HG03175 (cell line): ENCODE measurements around the gene WRAP73.

Experiments used
- ATAC-seq: cut with Tn5 transposase; IDR thresholded peaks from one replicate; pipeline ENCODE4 v1.9.1; 2021; ENCODE audit warnings: mild to moderate bottlenecking, moderate library complexity; ENCODE audit not compliant: unreplicated experiment

Gene WRAP73

DNA sequence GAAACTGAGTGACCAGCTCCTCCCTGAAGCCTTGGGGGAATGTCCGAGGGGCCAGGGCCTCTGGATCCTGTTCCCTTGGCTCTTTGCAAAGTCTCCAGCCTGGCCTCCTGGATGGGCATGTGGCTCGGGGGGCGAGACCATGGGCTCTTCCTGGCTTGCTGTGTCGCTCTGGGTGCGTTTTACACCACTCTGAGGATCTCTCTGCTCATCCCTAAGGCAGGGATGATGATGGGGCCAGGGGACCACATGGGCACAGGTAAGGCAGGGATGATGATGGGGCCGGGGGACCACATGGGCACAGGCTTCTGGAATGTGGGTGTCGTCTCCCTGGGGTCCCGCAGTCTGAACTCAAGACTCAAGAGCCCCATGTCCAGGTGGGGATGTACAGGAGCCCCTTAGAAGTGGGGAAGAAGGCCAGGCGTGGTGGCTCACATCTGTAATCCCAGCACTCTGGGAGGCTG, 20.1 kb upstream of the WRAP73 start:
- no peak for ATAC-seq

DNA sequence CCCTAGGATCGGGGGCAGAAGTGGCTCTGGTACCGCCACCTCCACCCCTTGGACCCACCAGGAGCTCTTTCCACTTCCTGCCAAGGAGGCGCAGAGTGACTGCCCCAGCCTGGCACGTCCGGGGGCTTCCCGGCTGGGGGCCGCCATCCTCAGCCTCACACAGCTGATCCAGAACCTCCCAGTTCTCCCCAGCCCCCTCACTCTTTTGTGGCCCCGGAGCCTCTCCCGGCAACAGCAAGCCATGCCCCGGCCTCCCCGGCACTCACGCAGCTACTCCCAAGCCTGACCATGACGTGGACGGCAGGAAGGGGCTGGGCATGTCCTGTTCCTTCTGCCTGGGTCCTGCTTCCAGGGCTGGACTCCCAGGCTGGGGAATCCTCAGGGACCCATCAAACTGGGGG, 19.5 kb upstream of the WRAP73 start:
- ATAC-seq: no peak

DNA sequence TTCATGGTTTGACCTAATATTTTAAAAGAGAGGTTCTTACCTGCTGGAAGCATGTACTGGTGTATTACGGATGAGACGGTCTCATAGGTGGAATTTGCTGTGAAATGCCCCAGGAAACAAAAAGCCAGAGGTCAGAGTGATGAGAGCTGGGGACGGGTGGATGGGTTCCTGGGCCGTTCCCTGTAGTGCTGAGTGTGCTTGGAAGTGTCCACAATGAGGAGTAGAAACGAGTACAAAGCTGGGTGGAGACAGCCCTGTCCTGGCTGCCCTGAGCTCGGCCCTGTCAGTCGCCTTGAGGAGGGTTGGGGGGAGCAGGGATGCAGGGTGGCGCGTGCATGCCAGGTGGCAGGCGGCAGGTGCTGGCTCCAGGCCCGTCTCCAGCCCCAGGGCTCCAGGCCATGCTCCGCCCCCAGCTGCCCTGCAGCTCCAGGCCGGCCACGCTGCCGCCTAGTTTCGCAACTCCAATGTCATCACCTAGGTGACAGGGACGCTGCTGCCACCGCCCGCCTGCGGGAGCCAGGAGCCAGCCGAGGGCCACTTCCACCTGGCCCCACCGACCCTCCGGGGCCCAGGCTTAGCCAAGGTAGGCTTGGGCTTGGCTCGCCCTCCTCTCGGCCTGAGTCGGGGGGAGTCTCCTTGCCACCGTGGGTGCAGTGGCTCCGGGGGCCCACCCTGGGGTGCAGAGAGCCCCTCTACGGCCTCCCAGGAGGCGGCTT, 18.8 kb upstream of the WRAP73 start:
- ATAC-seq: no peak

DNA sequence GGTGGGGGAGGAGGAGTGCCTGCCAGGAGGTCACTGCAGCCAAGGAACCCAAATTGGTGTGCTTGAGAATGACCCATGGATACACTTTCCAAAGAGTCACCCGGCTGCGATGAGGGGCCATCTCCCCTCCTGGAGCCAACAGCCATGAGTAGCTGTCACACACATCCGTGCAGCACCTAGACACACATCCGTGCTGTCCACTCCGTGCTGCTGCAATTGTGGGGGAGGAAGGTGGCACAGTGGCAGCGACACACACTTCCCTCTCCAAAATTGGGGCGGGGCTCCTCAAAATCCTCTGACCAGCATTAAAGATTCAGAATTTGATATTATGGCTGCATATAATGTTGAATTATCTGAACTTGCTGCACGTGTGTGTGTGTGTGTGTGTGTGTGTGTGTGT, 18.2 kb upstream of the WRAP73 start:
- no peak for ATAC-seq

DNA sequence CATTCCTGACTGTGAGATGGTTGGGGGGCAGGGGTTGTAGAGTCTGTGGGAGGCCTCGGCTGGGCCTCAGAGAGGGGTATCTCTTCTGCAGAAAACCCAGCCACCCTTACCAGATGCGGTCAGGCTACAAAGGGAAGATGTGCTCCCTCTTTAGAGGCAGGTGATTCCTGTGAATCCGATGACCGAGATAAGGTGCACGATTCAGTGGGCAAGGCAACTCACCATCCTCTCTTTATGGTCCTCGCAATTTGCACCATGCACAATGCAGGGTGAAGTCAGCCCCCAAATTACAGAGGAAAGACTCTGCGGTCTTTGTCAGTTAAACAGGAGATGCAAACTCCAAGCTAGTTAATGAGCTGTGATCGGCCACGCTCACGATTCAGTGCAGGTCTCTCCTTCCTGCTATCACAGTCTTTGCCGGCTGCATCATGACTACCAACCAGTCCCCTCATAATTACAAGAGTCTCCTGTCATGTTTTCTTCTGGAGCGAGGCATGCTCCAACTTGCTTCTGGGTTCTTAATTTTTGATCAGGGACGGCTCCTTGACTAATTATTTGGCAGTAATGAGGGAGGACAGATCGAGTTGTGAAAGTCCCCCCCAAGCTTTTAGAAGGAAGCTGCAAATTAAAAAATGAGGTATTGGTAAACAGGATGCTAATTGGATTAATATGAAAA, 14.9 kb upstream of the WRAP73 start:
- ATAC-seq: no peak

DNA sequence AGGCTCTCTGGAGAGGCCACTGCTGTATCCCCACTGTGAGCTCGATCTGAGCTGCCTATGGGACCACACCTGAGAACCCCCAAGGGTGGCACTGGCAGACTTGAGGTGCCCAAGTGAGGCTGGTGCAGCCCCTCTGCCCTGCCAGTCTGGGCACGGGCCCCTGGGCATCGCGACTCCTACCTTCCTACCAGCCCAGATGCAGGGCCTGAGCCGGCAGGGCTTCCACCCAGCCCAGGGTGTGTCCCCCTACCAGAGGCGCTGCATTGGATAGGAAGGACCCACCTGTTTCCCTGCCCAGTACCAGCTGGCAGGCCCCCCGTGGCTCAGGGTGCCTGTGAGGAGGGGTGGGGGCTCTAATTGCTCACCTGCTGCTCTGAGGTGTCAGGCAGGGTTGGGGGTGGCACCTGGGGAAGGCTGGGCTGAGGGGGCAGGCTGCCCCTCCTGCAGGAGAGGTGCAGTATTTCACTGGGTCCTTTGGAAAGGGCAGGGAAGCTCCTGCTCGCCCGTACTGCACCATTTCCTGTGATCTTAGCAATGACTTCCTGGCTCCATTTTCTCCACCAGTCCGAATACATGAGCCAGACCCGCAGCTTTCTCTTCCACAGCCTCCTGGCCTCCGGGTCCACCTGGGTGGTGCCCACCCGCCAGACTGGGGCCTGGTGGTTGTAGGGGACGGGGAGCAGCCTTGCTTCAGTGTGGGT, 14.2 kb upstream of the WRAP73 start:
- no peak for ATAC-seq

DNA sequence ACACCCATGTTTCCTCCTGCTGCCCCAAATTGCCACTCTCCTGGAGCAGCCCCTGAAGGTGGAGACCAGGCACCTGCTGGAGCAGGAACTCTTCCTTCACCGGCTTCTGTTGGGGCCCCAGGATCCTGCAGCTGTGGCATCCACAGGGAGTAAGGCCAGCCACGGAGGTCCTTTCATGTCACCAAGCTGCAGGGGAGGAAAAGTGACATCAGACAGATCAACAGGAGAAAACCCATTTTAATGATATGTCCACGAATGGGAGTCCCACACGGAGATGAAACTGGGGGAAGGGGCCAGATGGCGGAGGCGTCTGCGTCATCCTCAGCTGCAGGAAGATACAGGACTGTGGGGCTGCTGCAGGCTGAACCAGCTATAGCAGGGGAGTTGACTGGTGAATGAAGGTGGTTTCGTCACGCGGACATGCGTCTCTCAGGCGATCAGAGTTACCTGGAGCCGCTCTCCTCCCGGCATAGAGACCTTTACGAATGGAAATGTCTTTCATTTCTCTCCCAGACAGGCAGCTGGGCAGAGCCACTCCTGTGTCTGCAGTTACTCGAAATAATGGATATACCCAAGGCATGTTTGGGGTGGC, 12.3 kb upstream of the WRAP73 start:
- ATAC-seq: no peak

DNA sequence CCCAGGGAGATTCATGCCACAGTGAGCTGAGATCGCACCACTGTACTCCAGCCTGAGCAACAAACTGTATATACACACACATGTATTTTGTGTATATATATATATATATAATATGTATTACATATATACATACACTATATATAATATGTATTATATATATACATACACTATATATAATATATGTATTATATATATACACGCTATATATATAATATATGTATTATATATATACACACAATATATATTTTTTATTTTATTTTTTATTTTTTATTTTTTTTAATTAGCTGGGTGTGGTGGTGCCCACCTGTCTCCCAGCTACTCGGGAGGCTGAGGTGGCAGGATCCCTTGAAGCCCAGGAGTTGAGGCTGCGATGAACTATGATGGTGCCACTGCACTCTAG, 11.7 kb upstream of the WRAP73 start:
- no peak for ATAC-seq

DNA sequence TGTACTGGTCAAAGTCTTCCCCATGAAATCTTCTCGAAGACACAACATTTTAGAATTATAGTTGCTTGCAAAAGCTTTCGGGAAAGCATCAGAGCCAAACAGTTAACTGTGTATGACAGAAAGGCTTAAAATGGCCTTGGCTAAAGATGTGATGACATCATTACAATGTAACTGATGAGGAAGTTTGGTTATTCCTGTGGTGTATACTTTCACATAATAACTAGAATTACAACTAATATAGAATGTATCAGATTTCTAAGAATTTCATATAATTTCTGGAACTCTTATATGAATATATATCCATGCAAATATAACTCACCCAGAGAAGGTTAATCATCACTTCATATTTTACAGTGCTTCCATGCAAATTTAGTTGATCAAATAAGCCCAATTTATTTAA, 10.8 kb upstream of the WRAP73 start:
- no peak for ATAC-seq

DNA sequence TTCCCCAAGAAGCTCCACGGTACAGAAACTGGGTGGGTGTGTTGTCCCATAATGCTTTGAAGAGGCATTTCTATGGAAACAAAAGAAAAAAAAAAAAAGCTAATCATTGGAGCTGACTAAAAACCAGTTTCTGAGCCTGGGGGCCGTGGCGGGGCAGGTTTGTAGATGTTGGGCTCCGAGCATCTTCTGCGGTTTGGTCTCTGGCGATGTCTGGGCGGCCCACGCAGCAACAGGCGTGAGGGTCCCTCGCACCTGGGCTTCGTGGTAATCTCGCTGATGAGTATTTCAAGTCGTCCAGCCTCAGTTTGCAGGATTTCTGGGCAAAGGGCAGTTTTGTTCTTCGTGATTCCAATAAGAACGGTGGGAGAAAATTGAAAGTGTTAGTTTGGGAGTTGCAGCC, 9.2 kb upstream of the WRAP73 start:
- ATAC-seq: no peak

DNA sequence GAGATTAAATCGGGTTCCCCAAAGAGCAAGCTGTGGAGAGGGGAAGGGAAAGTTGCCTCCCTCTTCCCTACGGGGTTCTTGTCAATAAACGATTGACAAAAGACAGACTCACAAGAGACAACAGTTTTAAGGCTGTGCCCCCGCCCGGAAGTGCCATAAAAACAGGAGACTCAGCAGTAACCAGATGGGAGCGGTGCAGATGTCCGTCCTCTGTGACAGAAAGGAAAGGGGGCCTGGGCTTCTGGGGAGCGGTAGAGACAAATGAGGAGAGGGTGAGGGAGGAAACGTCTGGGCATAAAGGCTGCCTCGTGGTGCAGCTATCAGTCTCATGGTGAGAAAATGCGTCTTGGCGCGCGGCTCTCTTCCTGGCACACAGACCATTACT, 8.3 kb upstream of the WRAP73 start:
- ATAC-seq: no peak

DNA sequence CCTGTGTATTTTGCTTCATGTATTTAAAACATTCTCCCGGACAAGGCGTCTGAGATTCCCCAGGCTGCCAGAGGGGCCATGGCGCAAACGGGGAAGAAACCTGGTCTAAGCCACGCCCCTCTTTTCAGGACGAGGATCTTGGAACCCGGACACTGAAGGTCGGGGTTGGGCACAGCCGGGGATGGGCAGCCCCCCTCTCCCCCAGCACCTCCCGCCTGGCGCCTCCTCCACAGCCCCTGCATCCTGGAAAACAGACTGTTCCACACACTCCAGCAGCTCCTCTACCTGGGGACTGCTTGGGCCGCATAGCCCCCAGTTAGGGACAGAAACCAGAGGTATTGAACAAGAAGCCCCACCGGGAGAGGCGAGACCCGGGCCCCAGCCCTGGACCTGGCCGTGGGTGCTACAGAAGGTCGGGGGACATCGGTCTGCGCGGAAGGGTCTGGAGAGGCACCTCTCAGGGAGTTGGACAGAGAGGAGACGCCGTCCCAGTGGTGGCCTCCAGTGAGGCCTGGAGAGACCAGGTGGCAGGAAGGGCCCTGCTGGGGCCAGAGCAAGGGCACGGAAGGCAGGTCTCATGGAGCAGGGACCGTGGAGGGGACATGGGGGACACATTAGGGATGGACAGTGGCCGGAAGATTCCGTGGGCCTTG, 7.8 kb upstream of the WRAP73 start:
- no peak for ATAC-seq

DNA sequence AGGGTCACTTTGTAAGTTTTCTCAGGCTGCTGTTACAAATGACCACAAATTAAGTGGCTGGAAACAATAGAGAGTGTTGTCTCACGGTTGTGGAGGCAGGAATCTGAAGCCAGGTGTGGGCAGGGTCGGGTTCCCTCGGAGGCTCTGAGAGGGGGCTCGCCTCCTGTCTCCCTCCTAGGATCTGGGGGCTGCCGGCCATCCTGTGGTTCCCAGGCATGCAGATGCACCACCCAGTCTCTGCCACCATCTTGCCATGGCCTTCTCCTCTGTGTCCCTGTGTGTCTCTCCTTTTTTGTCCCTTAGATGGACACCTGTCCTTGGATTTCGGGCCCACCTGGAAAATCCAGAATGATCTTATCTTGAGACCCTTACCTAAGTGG, 7.2 kb upstream of the WRAP73 start:
- peak; percentile 12 for ATAC-seq

DNA sequence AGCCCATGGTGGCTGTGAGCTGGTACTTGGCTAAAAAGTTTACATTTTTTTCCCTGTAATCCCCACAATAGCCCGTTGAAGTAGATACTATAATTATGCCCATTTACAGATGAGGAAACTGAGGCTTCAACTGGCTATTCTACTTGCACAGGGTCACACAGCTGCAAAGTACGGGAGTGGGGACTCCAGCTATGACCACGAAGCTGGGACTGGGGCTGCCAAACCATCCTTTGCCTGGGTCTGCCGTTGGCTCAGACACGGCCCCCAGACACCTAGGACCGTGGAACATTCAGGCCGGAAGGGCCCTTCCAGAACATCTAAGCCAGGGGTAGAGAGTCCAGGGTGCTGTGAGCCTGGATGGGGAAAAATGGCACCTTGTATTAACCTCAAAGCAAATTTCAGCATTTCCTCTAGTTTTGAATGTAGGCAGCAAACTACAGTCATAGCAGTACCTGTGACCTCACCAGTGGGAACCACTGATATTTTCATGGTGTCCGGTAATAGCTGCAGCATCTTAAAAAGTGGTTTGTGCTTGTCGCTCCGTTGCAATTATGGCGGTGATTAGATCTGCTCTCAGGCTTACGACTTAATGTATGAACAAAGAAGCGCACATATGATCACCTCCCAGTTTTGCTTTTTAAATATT, 6.7 kb upstream of the WRAP73 start:
- peak; percentile 63 for ATAC-seq

DNA sequence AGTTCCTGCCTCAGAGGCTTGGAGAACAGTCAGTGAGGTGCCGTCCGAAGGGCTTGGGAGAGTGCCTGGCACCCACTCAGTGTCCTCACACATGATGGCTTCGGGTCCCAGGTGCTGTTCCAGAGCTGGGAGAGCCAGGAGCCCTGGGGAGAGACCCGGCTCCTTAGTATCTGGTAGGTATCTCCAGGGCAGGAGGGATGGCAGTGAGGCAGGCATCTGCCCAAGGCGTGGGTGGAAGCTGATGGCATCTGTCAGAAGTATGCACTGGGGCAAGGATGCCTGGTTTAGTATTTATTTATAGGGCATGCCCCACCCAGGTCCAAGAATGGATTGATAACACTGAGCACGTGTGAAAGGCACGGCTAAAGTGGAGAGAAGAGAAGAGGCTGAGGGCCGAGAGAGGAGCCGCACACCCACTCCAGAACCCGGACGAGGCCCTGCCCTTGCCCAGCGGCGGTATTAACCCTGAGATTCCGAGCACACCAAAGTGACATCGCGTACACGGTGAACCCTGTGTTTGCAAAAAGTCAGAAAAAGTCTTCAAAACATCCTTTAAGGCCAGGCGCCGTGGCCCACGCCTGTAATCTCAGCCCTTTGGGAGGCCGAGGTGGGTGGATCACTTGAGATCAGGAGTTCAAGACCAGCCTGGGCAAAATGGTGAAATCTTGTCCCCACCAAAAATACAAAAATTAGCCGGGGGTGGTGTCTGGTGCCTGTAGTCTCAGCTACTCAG, 4.8 kb upstream of the WRAP73 start:
- ATAC-seq: no peak

DNA sequence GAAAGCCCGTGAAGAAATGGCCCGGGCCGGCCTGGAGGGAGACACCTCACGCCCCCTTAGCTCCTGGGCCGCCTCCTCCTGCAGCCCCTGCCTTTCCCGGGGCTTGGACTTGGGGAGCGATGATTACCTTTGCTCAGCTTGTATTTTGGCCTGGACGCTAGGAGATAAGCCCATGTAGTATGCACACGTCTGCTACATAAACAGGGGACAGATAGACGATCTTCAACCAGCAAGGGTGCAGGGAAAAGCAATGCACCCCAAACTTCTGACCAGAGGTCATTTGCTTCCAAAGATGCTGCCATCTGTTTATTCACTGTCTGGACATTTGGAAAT, 3.3 kb upstream of the WRAP73 start:
- no peak for ATAC-seq

DNA sequence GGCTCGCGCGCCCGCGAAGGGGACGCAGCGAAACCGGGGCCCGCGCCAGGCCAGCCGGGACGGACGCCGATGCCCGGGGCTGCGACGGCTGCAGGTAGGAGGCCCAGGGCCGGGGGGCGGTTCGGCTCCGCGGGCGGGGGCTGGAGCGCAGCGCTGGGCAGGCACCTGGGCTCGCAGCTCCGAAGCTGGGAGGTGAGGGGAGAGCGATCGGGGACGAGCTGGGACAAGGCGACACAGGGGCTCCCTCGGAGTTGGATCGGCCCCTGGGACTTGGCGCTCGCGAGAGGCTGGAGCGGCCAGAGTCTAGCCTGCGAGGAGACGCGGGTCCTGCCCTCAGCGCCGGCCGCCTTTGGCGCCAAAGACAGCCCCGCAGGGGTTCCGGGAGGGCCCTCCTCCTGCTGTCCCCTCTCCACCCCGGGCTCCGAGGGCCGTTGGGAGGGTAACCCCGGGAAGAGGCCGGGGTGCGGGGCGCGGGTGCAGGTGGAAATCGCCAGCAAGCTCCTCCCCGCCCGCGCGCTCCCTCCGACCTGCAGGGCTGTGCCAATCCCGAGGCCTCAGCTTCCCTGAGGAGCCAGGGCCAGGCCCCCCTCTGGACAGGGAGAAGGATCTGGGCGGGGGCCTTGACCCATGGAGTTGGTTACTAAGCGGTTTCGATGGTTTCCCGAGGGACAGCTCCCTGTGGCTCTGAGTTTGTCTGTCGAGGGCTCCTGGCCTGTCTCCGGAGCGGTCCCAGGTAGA, 2.8 kb upstream of the WRAP73 start:
- no peak for ATAC-seq

DNA sequence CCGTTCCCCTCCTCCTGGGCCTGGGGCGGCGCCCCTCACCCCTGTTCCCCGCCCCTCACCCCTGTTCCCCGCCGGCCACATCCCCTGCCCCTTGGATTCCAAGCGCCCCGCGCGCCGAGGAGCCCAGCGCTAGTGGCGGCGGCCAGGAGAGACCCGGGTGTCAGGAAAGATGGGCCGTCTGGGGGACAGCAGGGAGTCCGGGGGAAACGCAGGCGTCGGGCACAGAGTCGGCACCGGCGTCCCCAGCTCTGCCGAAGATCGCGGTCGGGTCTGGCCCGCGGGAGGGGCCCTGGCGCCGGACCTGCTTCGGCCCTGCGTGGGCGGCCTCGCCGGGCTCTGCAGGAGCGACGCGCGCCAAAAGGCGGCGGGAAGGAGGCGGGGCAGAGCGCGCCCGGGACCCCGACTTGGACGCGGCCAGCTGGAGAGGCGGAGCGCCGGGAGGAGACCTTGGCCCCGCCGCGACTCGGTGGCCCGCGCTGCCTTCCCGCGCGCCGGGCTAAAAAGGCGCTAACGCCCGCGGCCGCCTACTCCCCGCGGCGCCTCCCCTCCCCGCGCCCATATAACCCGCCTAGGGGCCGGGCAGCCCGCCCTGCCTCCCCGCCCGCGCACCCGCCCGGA, 2.1 kb upstream of the WRAP73 start, which contains the start of gene TP73:
Gene TP73, plus strand, starts transcription at position 587 of the 618 bp plus-strand sequence. CDS start 29,850 bp downstream, outside the sequence.
- no peak for ATAC-seq
